GM23248 (cell line): ENCODE results near the gene MAP1B.

Source experiments
- EZH2 ChIP-seq: fragments of 200-600 bp; sonication (generic); IDR thresholded peaks from 2 replicates; pipeline ENCODE4 v1.6.1; 2018; ENCODE audit warnings: antibody characterized with exemption, mild to moderate bottlenecking; ENCODE audit not compliant: insufficient read depth, poor library complexity, severe bottlenecking
- EZH2phosphoT487 ChIP-seq: fragments of 200-600 bp; sonication (generic); IDR thresholded peaks from 2 replicates; pipeline ENCODE4 v1.6.1; 2018; ENCODE audit warnings: antibody characterized with exemption, moderate library complexity, mild to moderate bottlenecking, low read depth; ENCODE audit not compliant: insufficient read depth

- TF ChIP-seq EZH2: no peak
- TF ChIP-seq EZH2phosphoT487: no peak
Measured at GRCh38 chr5:72160329-72160728, 53.1 kb downstream of the MAP1B start.
